Activated naive CD4-positive, alpha-beta T cell treated with anti-CD3 and anti-CD28 coated beads, Interleukin-2, amount 50 U/mL, for 24 hours (primary cell): ENCODE data around the gene FBXL13.
"Not testable (repeated sequence)": the region's sequence is repeated elsewhere in the genome, so short reads cannot be mapped to it uniquely, and the experiment has no call there.

Source experiments
- H3K27ac Mint-ChIP-seq: one replicate; pipeline ENCODE4 v1.8.0; 2021; ENCODE audit warnings: mild to moderate bottlenecking, mixed read lengths
- H3K27me3 Mint-ChIP-seq: one replicate; pipeline ENCODE4 v1.8.0; 2021; ENCODE audit warnings: mixed read lengths
- H3K36me3 Mint-ChIP-seq: one replicate; pipeline ENCODE4 v1.8.0; 2021; ENCODE audit warnings: mixed read lengths
- H3K4me1 Mint-ChIP-seq: one replicate; pipeline ENCODE4 v1.8.0; 2021; ENCODE audit warnings: mixed read lengths
- H3K4me3 Mint-ChIP-seq: one replicate; pipeline ENCODE4 v1.8.0; 2021; ENCODE audit warnings: mild to moderate bottlenecking, mixed read lengths
- H3K9me3 Mint-ChIP-seq: one replicate; pipeline ENCODE4 v1.8.0; 2021; ENCODE audit warnings: mixed read lengths

FBXL13 gene

GRCh38 chr7:102811942-102812678 is 262.5 kb downstream of the FBXL13 start:
- no peak overlapping the region for H3K27ac Mint-ChIP-seq
- H3K4me1 Mint-ChIP-seq, result no peaks in the 10 kb centered on the region
- no peaks in the 10 kb centered on the region for H3K9me3 Mint-ChIP-seq
- no peaks in the 10 kb centered on the region for H3K27me3 Mint-ChIP-seq
- peaks cover 10% of the 10 kb centered on the region for H3K36me3 Mint-ChIP-seq
- H3K4me3 Mint-ChIP-seq, result no peak overlapping the region

- Mint-ChIP-seq H3K27me3 (no peaks in the 10 kb centered on the region), H3K27ac (no peak overlapping the region), H3K4me3 (no peak overlapping the region), H3K36me3 (peaks cover 14% of the 10 kb centered on the region), H3K4me1 (no peaks in the 10 kb centered on the region), H3K9me3 (no peaks in the 10 kb centered on the region)
Measured at GRCh38 chr7:102810916-102811315, 263.7 kb downstream of the FBXL13 start.

DNA sequence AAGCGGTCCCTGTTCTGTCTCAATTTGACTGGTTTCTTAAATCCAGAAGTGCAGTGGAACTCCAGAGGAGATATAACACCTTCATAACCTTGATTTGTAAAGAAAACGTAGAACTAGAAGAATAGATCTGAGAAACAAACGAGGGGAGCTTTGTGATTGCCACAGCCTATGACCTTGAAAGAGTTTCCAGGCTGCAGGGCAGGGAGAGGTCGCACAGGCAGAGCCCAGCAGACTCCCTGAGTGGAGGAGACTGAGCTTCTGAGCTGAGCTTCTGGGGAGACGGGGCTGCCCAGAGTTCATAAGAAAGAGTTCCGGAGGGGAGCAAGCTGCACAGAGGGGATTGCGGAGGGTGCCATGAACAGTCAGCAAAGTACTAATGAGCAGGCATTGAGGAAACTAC is 268.0 kb downstream of the FBXL13 start:
- Mint-ChIP-seq H3K4me3 (no peak overlapping the region), H3K4me1 (no peaks in the 10 kb centered on the region), H3K9me3 (peaks cover 8% of the 10 kb centered on the region), H3K27ac (no peak overlapping the region), H3K27me3 (no peaks in the 10 kb centered on the region), H3K36me3 (peaks cover 15% of the 10 kb centered on the region)

GRCh38 chr7:102795987-102796595 is 278.5 kb downstream of the FBXL13 start:
- not testable (repeated sequence) for H3K4me3 Mint-ChIP-seq, H3K4me1 Mint-ChIP-seq, H3K27ac Mint-ChIP-seq, H3K9me3 Mint-ChIP-seq, H3K27me3 Mint-ChIP-seq
- H3K36me3 Mint-ChIP-seq, result peaks cover 24% of the 10 kb centered on the region

- not testable (repeated sequence) for H3K27ac Mint-ChIP-seq, H3K9me3 Mint-ChIP-seq, H3K4me3 Mint-ChIP-seq, H3K4me1 Mint-ChIP-seq, H3K27me3 Mint-ChIP-seq
- peaks cover 24% of the 10 kb centered on the region for H3K36me3 Mint-ChIP-seq
Measured at GRCh38 chr7:102794567-102794966, 280.0 kb downstream of the FBXL13 start.

- not testable (repeated sequence) for H3K4me1 Mint-ChIP-seq, H3K27me3 Mint-ChIP-seq, H3K27ac Mint-ChIP-seq
Measured at GRCh38 chr7:102791831-102792230, 282.8 kb downstream of the FBXL13 start.

GRCh38 chr7:102791367-102791766 is 283.2 kb downstream of the FBXL13 start:
- H3K9me3 Mint-ChIP-seq, H3K4me3 Mint-ChIP-seq, H3K4me1 Mint-ChIP-seq, H3K27ac Mint-ChIP-seq, H3K27me3 Mint-ChIP-seq: not testable (repeated sequence)
- peaks cover 15% of the 10 kb centered on the region for H3K36me3 Mint-ChIP-seq

More at GRCh38 chr7:102791831-102792230, 282.8 kb downstream of the FBXL13 start:
- not testable (repeated sequence) for H3K4me3 Mint-ChIP-seq, H3K9me3 Mint-ChIP-seq
- H3K36me3 Mint-ChIP-seq, result peaks cover 19% of the 10 kb centered on the region

- not testable (repeated sequence) for H3K27ac Mint-ChIP-seq, H3K4me1 Mint-ChIP-seq, H3K9me3 Mint-ChIP-seq, H3K4me3 Mint-ChIP-seq, H3K27me3 Mint-ChIP-seq
- H3K36me3 Mint-ChIP-seq, result peaks cover 14% of the 10 kb centered on the region
Measured at GRCh38 chr7:102790364-102791100, 284.1 kb downstream of the FBXL13 start.

- H3K27ac Mint-ChIP-seq, H3K9me3 Mint-ChIP-seq, H3K4me1 Mint-ChIP-seq, H3K4me3 Mint-ChIP-seq, H3K36me3 Mint-ChIP-seq, H3K27me3 Mint-ChIP-seq: not testable (repeated sequence)
Measured at GRCh38 chr7:102788770-102789169, 285.8 kb downstream of the FBXL13 start.

DNA sequence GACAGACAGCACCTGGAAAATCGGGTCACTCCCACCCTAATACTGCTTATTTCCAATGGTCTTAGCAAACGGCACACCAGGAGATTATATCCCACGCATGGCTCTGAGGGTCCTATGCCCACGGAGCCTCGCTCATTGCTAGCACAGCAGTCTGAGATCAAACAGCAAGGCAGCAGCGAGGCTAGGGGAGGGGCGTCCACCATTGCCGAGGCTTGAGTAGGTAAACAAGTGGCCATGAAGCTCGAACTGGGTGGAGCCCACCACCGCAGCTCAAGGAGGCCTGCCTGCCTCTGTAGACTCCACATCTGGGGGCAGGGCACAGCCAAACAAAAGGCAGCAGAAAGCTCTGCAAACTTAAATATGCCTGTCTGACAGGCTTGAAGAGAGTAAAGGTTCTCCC is 293.7 kb downstream of the FBXL13 start:
- not testable (repeated sequence) for H3K27me3 Mint-ChIP-seq, H3K4me3 Mint-ChIP-seq, H3K27ac Mint-ChIP-seq, H3K9me3 Mint-ChIP-seq, H3K36me3 Mint-ChIP-seq, H3K4me1 Mint-ChIP-seq

DNA sequence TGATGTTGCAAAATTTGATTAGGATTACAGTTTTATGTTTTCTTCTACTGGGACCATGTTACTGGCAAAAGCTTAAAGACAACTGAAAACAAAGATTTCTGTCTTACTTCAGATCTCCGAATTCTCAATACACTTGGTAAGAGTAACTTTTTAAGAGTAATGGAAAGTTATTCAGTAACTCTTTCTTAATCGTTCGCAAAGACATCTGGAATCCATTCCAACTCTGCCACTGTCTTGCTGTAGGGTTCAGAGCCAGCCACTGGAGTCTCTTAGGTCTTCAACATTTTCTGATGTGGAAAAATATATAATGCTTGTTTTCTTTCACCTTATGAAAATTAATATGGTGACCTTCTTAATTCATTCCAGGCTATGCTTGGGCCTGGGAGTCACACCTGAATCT is 295.9 kb downstream of the FBXL13 start:
- H3K36me3 Mint-ChIP-seq, H3K4me1 Mint-ChIP-seq, H3K27ac Mint-ChIP-seq, H3K27me3 Mint-ChIP-seq, H3K4me3 Mint-ChIP-seq, H3K9me3 Mint-ChIP-seq: not testable (repeated sequence)

- not testable (repeated sequence) for H3K36me3 Mint-ChIP-seq, H3K9me3 Mint-ChIP-seq, H3K4me3 Mint-ChIP-seq, H3K27me3 Mint-ChIP-seq, H3K4me1 Mint-ChIP-seq, H3K27ac Mint-ChIP-seq
Measured at GRCh38 chr7:102776217-102776616, 298.4 kb downstream of the FBXL13 start.

DNA sequence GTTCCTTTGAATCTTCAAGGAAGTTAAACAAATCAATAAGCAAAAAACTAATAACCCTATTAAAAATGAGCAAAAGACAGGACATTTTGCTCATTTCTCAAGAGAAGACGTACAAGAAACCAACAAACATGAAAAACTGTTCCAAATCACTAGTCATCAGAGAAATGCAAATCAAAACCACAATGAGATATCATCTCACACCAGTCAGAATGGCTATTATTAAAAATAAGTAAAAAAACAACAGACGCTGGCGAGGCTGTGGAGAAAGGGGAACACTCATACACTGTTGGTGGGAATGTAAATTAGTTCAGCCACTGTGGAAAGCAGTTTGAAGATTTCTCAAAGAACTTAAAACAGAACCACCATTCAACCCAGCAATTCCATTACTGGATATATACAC is 304.1 kb downstream of the FBXL13 start:
- not testable (repeated sequence) for H3K4me3 Mint-ChIP-seq, H3K27me3 Mint-ChIP-seq, H3K9me3 Mint-ChIP-seq, H3K4me1 Mint-ChIP-seq, H3K36me3 Mint-ChIP-seq, H3K27ac Mint-ChIP-seq

- H3K4me3 Mint-ChIP-seq, H3K9me3 Mint-ChIP-seq, H3K27ac Mint-ChIP-seq, H3K36me3 Mint-ChIP-seq, H3K4me1 Mint-ChIP-seq, H3K27me3 Mint-ChIP-seq: not testable (repeated sequence)
Measured at GRCh38 chr7:102769657-102770192, 304.9 kb downstream of the FBXL13 start.

- H3K27ac Mint-ChIP-seq, H3K9me3 Mint-ChIP-seq, H3K4me1 Mint-ChIP-seq, H3K27me3 Mint-ChIP-seq, H3K4me3 Mint-ChIP-seq, H3K36me3 Mint-ChIP-seq: not testable (repeated sequence)
Measured at GRCh38 chr7:102763295-102763905, 311.2 kb downstream of the FBXL13 start.
